Transverse colon (tissue), 4 donors: ENCODE results near the gene DTX1. TPM values are rescaled to one million over a fixed set of nuclear protein-coding genes. Genes with fewer than 3 reads are reported as not detected.

Experiments
- DNase-seq: peaks from one replicate; pipeline ENCODE4 v3.0.0-alpha.2; 2019
- H3K27ac ChIP-seq, 4 donors: fragments of 200-600 bp; sonication (generic); 2 replicates each; pipeline ENCODE4 v1.5.1; 2016 to 2018; ENCODE audit warnings: inconsistent platforms in 4 of 4
- H3K27me3 ChIP-seq: fragments of 200-600 bp; sonication (generic); 2 replicates; pipeline ENCODE4 v1.5.1; 2017; ENCODE audit warnings: inconsistent platforms
- H3K36me3 ChIP-seq, 4 donors: fragments of 200-600 bp; sonication (generic); 2 replicates each; pipeline ENCODE4 v1.5.1; 2017 to 2019; ENCODE audit warnings: inconsistent platforms in 4 of 4
- H3K4me1 ChIP-seq, 4 donors: fragments of 200-600 bp; sonication (generic); 2 replicates each; pipeline ENCODE4 v1.5.1; 2017 to 2020; ENCODE audit warnings: inconsistent platforms in 4 of 4
- H3K4me3 ChIP-seq, 4 donors: fragments of 200-600 bp; sonication (generic); 1 replicate in 1 of 4; 2 replicates in 3 of 4; pipeline versions ENCODE4 v1.5.1 to v1.6.1; 2017 to 2019; ENCODE audit warnings: inconsistent platforms in 4 of 4
- H3K9me3 ChIP-seq, 2 donors: fragments of 200-600 bp; sonication (generic); 2 replicates each; pipeline ENCODE4 v1.5.1; 2017 to 2019; ENCODE audit warnings: inconsistent platforms in 2 of 2
- EP300 ChIP-seq: sonication (generic); formaldehyde crosslinking; IDR thresholded peaks from one replicate; pipeline ENCODE4 v1.6.1; 2017; ENCODE audit warnings: antibody characterized with exemption, low read depth
- POLR2A ChIP-seq: fragments of 450-650 bp; IDR thresholded peaks from one replicate; pipeline ENCODE4 v1.6.1; 2016; ENCODE audit warnings: antibody characterized with exemption, mild to moderate bottlenecking, moderate library complexity
- POLR2AphosphoS5 ChIP-seq, 3 donors: sonication (generic); formaldehyde crosslinking; IDR thresholded peaks; one replicate each; pipeline ENCODE4 v1.6.1; 2016; ENCODE audit warnings: antibody characterized with exemption in 3 of 3
- WGBS, 2 donors: methylation state at CpG; one replicate each; pipeline ENCODE4 v1.1.5; 2018; ENCODE audit warnings: low coverage in 1 of 2; 5-methylcytosine and 5-hydroxymethylcytosine counted together
- in situ Hi-C, 4 donors: fragments of 200-750 bp; cut with MboI; loops; one replicate each; pipeline versions ENCODE4 v1.15.0 to v1.15.1; 2017; ENCODE audit warnings: low sequenced_read_pairs in 3 of 4, low pct_ligation_motif_present in 1 of 4, low pct_unique_long_range_greater_than_20kb in 1 of 4
- intact Hi-C: fragments of 100-400 bp; cut with DNase I; formaldehyde crosslinking; loops from one replicate; pipeline ENCODE4 v1.15.1; 2023; ENCODE audit warnings: low total_unique reads
- total RNA-seq, 4 donors: library from RNA; depleted of rRNA; stranded (reverse); fragments of >200 nt; gene quantifications; one replicate each; pipeline ENCODE4 v1.1.0, GENCODE V29; 2016
- TF ChIP-seq, protein P1 (sequence below), 5 experiments: fragments of 200-600 bp in 3 of 5; fragments of 450-650 bp in 2 of 5; sonication (generic) in 3 of 5; IDR thresholded peaks; 1 replicate in 2 of 5; 2 replicates in 3 of 5; pipeline ENCODE4 v1.5.1; 2016 to 2017; ENCODE audit warnings: antibody characterized with exemption in 5 of 5, inconsistent platforms in 3 of 5, mild to moderate bottlenecking in 2 of 5, moderate library complexity in 1 of 5

Gene DTX1
- total RNA-seq, 4 donors from 2014 or later: 1.00 to 4.3 (median 3.0) TPM

GRCh38 chr12:113052326-113052725, 4.2 kb upstream of the DTX1 start:
- TF ChIP-seq EP300 (no peak), POLR2A (no peak), POLR2AphosphoS5 (IDR thresholded peaks at IDR 0.05) (no peak)
- TF ChIP-seq, protein P1, sequence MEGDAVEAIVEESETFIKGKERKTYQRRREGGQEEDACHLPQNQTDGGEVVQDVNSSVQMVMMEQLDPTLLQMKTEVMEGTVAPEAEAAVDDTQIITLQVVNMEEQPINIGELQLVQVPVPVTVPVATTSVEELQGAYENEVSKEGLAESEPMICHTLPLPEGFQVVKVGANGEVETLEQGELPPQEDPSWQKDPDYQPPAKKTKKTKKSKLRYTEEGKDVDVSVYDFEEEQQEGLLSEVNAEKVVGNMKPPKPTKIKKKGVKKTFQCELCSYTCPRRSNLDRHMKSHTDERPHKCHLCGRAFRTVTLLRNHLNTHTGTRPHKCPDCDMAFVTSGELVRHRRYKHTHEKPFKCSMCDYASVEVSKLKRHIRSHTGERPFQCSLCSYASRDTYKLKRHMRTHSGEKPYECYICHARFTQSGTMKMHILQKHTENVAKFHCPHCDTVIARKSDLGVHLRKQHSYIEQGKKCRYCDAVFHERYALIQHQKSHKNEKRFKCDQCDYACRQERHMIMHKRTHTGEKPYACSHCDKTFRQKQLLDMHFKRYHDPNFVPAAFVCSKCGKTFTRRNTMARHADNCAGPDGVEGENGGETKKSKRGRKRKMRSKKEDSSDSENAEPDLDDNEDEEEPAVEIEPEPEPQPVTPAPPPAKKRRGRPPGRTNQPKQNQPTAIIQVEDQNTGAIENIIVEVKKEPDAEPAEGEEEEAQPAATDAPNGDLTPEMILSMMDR (IDR thresholded peaks at IDR 0.05): no peak
- Histone ChIP-seq H3K4me1 (peaks cover 0 to 12% (median 10%) of the 10 kb centered on the region in 4 donors), H3K36me3 (no peaks in the 10 kb centered on the region), H3K27ac (no peak overlapping the region), H3K9me3 (no peaks in the 10 kb centered on the region), H3K4me3 (no peak overlapping the region), H3K27me3 (peaks cover 35% of the 10 kb centered on the region)
- intact Hi-C loops: loop anchor here (10.0 kb wide), 1 partner anchor 112 kb away; no protein-coding TSS in a partner anchor
- no peak for DNase-seq
- in situ Hi-C loops: no loop called here
- 25 to 69% methylated on average over 1 to 4 of the region's 4 CpGs for WGBS, 2 donors

GRCh38 chr12:113054948-113055486, 1.5 kb upstream of the DTX1 start:
- intact Hi-C loops (loop anchor here (10.0 kb wide), 1 partner anchor 110 kb away; no protein-coding TSS in a partner anchor), in situ Hi-C loops (no loop called here)
- 66 to 73% methylated on average over 3 to 4 of the region's 4 CpGs for WGBS, 2 donors
- no peak for TF ChIP-seq POLR2AphosphoS5 (IDR thresholded peaks at IDR 0.05)
- no peak for TF ChIP-seq EP300
- TF ChIP-seq, protein P1 (IDR thresholded peaks at IDR 0.05): no peak
- no peak for TF ChIP-seq POLR2A
- peaks cover 0 to 15% (median 12%) of the 10 kb centered on the region in 4 donors for H3K4me1 ChIP-seq
- H3K9me3 ChIP-seq: no peaks in the 10 kb centered on the region
- no peak overlapping the region for H3K4me3 ChIP-seq
- no peaks in the 10 kb centered on the region for H3K36me3 ChIP-seq
- no peak overlapping the region for H3K27ac ChIP-seq
- DNase-seq: no peak
- peaks cover 48% of the 10 kb centered on the region for H3K27me3 ChIP-seq

GRCh38 chr12:113055594-113056380, 743 bp upstream of the DTX1 start:
- Histone ChIP-seq H3K36me3 (no peaks in the 10 kb centered on the region), H3K4me1 (peaks cover 0 to 15% (median 12%) of the 10 kb centered on the region in 4 donors), H3K4me3 (peak overlapping the region in 1 of 4 donors; percentile 56), H3K27ac (no peak overlapping the region), H3K9me3 (no peaks in the 10 kb centered on the region), H3K27me3 (peaks cover 48% of the 10 kb centered on the region)
- intact Hi-C loops: loop anchor here (10.0 kb wide), 1 partner anchor 109 kb away; no protein-coding TSS in a partner anchor
- no peak for DNase-seq
- in situ Hi-C loops: no loop called here
- TF ChIP-seq, protein P1 (IDR thresholded peaks at IDR 0.05): no peak
- no peak for TF ChIP-seq EP300
- TF ChIP-seq POLR2AphosphoS5 (IDR thresholded peaks at IDR 0.05): no peak
- no peak for TF ChIP-seq POLR2A
- WGBS, 2 donors: 59% methylated on average over 13 of the region's 13 CpGs; no CpG with 5 or more reads in 1 of the 2 donors

- Histone ChIP-seq H3K27ac (no peak overlapping the region), H3K27me3 (peaks cover 48% of the 10 kb centered on the region), H3K4me3 (peak overlapping the region; percentile 3 to 56 (median 34)), H3K9me3 (no peaks in the 10 kb centered on the region), H3K4me1 (peaks cover 0 to 15% (median 12%) of the 10 kb centered on the region in 4 donors), H3K36me3 (no peaks in the 10 kb centered on the region)
- no peak for DNase-seq
- intact Hi-C loops: loop anchor here (10.0 kb wide), 1 partner anchor 108 kb away; no protein-coding TSS in a partner anchor
- TF ChIP-seq POLR2A (no peak), POLR2AphosphoS5 (IDR thresholded peaks at IDR 0.05) (no peak), EP300 (no peak)
- TF ChIP-seq, protein P1 (IDR thresholded peaks at IDR 0.05): no peak
- in situ Hi-C loops: no loop called here
- 16% methylated on average over 8 of the region's 8 CpGs; no CpG with 5 or more reads in 1 of the 2 donors for WGBS, 2 donors
Observed at GRCh38 chr12:113056381-113056630, 224 bp upstream of the DTX1 start.
